GM20431 (cell line): ENCODE results near the gene NIP7.

ENCODE experiments used
- in situ Hi-C: fragments of 300-500 bp; cut with MseI, MboI; formaldehyde crosslinking; loops from one replicate; pipeline ENCODE4 v1.15.0; 2020; ENCODE audit warnings: low sequenced_read_pairs; ENCODE audit not compliant: unreplicated experiment

The NIP7 gene

GRCh38 chr16:69318177-69318910 is 21.2 kb upstream of the NIP7 start:
- in situ Hi-C loops: no loop called here

- in situ Hi-C loops: no loop called here
Measured at GRCh38 chr16:69318911-69319289, 20.7 kb upstream of the NIP7 start.

GRCh38 chr16:69319381-69319780 is 20.2 kb upstream of the NIP7 start:
- in situ Hi-C loops: no loop called here

- in situ Hi-C loops: no loop called here
Measured at GRCh38 chr16:69319826-69320739, 19.5 kb upstream of the NIP7 start.

GRCh38 chr16:69320740-69321073 is 18.9 kb upstream of the NIP7 start:
- in situ Hi-C loops: no loop called here

- in situ Hi-C loops: no loop called here
Measured at GRCh38 chr16:69321080-69321479, 18.5 kb upstream of the NIP7 start.

- in situ Hi-C loops: no loop called here
Measured at GRCh38 chr16:69322343-69322742, 17.2 kb upstream of the NIP7 start.

- in situ Hi-C loops: no loop called here
Measured at GRCh38 chr16:69323415-69323814, 16.2 kb upstream of the NIP7 start.

- in situ Hi-C loops: no loop called here
Measured at GRCh38 chr16:69324013-69324531, 15.5 kb upstream of the NIP7 start.

GRCh38 chr16:69324585-69325253 is 14.9 kb upstream of the NIP7 start:
- in situ Hi-C loops: no loop called here

GRCh38 chr16:69325784-69326171 is 13.8 kb upstream of the NIP7 start:
- in situ Hi-C loops: no loop called here

- in situ Hi-C loops: no loop called here
Measured at GRCh38 chr16:69326172-69326873, 13.2 kb upstream of the NIP7 start.

GRCh38 chr16:69327585-69328310 is 11.8 kb upstream of the NIP7 start:
- in situ Hi-C loops: no loop called here

GRCh38 chr16:69328854-69329316 is 10.7 kb upstream of the NIP7 start:
- in situ Hi-C loops: no loop called here

GRCh38 chr16:69329369-69330285 is 9.9 kb upstream of the NIP7 start:
- in situ Hi-C loops: no loop called here

GRCh38 chr16:69330286-69331109 is 9.1 kb upstream of the NIP7 start, which contains the start of gene PDF:
Gene PDF, minus strand, starts transcription at chr16:69330588. Its CDS starts 18 bp downstream, at chr16:69330570.
- in situ Hi-C loops: no loop called here

- in situ Hi-C loops: no loop called here
Measured at GRCh38 chr16:69334696-69335095, 4.9 kb upstream of the NIP7 start.
